ENCODE results near the gene ACOX1.

The ACOX1 gene

DNA sequence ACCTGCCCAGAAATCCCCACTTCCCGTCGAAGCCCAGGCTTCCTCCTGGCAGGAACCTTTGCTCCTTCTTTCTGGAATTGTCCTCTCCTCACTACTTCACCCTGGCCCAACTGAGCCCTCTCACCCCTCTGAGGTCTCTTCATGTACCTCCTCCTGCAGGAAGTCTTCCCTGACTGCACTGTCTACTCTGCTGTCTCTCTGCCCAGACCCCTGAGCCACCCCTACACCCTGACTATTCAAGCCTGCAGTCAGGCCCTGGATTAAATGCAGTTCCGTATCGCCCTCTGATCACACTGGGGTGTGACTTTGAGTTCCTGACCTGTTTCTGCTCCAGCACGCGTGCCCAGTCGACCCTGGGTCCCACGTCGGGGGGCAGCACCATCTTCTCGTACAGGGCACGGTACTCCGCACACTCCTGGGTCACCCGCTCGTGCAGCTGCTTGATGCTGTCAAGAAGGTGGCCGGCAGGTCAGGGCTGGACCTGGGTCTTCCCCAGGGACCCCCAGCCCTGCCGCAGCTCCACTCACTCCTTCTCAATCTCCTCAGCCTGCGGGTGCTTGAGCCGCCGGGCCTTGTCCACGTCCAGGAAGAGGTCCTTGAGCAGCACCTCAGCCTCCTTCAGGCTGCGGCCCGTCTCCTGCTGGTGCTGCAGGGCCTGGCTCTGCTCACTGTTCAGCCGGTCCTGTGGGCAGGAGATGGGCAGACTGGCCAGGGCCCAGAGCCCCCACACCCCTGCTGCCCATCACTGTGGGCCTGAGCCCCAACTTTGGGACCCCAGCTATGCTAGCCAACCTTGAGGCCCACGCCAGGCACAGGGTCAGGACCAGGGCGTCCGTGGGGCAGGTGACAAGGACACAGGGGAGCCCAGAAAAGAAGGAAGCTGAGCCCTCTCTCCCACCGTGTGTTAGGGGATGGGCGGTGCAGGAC, 44.3 kb upstream of the ACOX1 start:
- CTCF ChIA-PET: interaction anchor here (0.6 to 0.9 kb wide), 2 partner anchors 9 to 18 kb away, joined by 3 to 4 read pairs; no protein-coding TSS in a partner anchor
- no peak for DNase-seq (ENCODE audit: low spot score)
- H3K27ac ChIP-seq: no peak overlapping the region
- POLR2A ChIA-PET (ENCODE audit: low non-redundant PET): no interaction called here
- TF ChIP-seq, protein P1, sequence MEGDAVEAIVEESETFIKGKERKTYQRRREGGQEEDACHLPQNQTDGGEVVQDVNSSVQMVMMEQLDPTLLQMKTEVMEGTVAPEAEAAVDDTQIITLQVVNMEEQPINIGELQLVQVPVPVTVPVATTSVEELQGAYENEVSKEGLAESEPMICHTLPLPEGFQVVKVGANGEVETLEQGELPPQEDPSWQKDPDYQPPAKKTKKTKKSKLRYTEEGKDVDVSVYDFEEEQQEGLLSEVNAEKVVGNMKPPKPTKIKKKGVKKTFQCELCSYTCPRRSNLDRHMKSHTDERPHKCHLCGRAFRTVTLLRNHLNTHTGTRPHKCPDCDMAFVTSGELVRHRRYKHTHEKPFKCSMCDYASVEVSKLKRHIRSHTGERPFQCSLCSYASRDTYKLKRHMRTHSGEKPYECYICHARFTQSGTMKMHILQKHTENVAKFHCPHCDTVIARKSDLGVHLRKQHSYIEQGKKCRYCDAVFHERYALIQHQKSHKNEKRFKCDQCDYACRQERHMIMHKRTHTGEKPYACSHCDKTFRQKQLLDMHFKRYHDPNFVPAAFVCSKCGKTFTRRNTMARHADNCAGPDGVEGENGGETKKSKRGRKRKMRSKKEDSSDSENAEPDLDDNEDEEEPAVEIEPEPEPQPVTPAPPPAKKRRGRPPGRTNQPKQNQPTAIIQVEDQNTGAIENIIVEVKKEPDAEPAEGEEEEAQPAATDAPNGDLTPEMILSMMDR (conservative IDR thresholded peaks at IDR 0.05; ENCODE audit: low read depth): no peak

DNA sequence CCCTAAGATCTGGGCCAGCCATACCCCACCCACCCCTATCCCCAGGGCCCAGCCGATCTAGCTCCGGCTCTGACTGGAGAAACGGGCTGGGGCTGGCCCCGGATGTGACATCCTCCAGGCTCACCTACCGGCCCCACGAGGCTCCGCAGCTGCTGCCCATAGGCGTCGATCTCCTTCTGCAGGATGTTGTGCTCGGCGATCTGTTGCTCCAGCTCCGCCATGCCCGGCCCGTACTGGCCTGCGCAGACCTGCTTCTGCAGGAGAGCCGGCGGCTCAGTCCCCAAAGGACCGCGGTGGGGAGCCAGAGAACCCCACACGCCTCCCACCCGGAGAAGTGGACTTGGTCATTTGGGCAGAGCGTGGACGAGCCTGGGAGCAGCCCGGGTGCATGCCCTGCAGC, 43.3 kb upstream of the ACOX1 start:
- no peak for DNase-seq (ENCODE audit: low spot score)
- no peak overlapping the region for H3K27ac ChIP-seq
- CTCF ChIA-PET: no interaction called here
- POLR2A ChIA-PET (ENCODE audit: low non-redundant PET): interaction anchor here (0.6 kb wide), 1 partner anchor 282 kb away, joined by 6 read pairs; no protein-coding TSS in a partner anchor
- TF ChIP-seq, protein P1 (conservative IDR thresholded peaks at IDR 0.05; ENCODE audit: low read depth): no peak

DNA sequence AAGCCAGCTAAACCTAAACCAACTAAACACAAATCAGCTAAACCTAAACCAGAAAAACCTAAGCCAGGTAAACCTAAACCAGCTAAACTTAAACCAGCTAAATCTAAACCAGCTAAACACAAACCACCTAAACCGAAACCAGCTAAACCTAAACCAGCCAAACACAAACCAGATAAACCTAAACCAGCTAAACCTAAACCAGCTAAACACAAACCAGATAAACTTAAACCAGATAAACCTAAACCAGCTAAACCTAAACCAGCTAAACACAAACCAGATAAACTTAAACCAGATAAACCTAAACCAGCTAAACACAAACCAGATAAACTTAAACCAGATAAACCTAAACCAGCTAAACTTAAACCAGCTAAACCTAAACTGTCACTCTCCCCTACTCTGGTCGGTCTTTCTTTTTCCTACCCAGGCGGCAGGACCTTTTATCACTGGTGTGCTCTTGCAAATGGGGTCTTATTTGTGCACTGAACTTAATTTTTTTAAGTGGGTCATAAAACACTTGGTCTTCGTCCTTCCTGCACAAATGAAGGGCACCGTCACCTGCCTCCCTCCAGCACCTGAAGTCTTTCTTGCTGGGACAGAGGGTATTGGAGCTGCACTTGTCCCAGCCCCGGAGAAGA, 41.0 kb upstream of the ACOX1 start:
- CTCF ChIA-PET: interaction anchor here (1.0 to 1.7 kb wide), 2 partner anchors 20 to 260 kb away, joined by 3 to 9 read pairs; partner anchors contain the start of gene CDK3
- TF ChIP-seq, protein P1 (conservative IDR thresholded peaks at IDR 0.05; ENCODE audit: low read depth): no peak
- DNase-seq (ENCODE audit: low spot score): no peak
- POLR2A ChIA-PET (ENCODE audit: low non-redundant PET): no interaction called here
- no peak overlapping the region for H3K27ac ChIP-seq

DNA sequence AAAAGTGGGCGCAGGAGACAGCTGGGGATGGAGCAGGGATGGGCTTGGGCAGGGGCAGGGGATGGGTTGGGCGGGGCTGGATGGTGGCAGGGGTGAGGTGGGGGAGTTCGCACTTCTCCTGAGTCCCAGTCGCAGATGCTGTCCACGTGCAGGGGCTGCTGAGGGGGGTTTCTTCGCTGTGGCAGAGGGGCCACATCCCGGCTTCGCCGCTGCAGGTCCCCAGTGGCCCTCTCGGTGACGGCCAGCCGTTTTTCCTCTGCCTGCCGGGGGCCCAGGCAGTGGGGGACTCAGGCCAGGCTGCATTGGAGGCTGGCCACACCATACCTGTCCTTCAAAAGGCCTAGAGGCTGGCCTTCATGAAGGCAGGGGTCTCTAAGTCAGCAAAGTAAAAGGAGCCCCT, 39.8 kb upstream of the ACOX1 start:
- POLR2A ChIA-PET (ENCODE audit: low non-redundant PET): no interaction called here
- DNase-seq (ENCODE audit: low spot score): no peak
- TF ChIP-seq, protein P1 (conservative IDR thresholded peaks at IDR 0.05; ENCODE audit: low read depth): no peak
- CTCF ChIA-PET: interaction anchor here (1.7 kb wide), 1 partner anchor 261 kb away, joined by 9 read pairs; no protein-coding TSS in a partner anchor
- H3K27ac ChIP-seq: peak overlapping the region; percentile 11; the same call in 1 of the 2 replicates

DNA sequence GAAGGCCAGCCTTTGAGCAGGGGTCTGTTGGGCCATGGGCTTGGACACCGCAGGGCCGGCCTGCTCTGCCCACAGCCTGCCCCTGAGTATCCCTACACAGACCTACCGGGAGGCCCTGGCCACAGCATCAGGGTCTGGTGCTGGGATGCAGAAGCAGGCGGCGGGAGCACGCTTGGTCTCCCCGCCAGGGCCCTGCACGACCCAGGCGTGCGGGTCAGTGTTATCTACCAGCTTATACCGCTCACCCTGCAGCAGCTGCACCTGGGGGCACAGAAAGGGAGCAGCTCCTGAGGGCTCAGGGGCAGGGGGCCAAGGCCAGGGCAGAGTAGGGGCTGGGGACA, 39.3 kb upstream of the ACOX1 start:
- POLR2A ChIA-PET (ENCODE audit: low non-redundant PET): no interaction called here
- TF ChIP-seq, protein P1 (conservative IDR thresholded peaks at IDR 0.05; ENCODE audit: low read depth): no peak
- CTCF ChIA-PET: interaction anchor here (1.0 kb wide), 1 partner anchor 262 kb away, joined by 3 read pairs; no protein-coding TSS in a partner anchor

DNA sequence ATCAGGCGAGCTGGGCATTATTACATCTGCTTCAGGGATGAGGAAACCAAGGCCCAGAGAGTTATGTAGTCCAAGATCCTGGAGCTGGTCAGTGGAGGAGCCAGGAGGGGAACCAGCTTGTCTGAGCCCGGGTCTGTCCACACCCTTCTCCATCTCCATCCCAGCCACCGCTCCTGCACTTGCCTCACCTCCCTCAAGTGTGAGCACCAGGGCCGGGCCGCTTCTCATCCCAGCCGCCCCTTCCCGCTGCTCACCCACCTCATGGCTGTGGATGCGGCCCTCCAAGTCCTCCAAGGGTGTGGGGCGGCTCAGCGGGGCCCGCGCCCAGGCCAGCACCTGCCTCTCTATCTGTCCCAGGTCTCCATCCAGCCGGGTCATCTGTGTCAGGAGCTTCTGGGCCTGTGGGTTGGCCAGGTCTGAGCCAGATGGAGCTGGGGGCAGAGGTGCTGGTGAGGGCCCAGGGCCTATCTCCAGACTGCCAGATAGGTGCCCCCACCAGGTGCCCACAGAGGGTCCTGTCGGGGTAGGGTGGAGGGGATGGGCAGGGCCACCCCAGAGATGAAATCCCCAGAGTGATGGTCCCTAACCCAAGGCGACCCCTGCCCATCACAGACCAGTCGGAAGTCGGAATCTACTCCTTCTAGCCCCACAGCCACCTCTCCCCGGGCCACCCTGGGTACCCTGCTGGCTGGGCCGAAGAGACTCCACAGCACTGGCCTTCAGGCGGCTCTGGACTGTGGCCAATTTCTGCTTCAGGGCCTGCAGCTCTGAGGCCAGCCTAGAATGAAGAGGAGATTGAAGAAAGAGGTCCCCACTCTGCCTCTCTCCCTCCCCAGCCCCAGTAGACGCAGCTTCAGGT, 38.7 kb upstream of the ACOX1 start:
- TF ChIP-seq, protein P1 (conservative IDR thresholded peaks at IDR 0.05; ENCODE audit: low read depth): no peak
- 0 out of 2 replicates have a peak overlapping the region, but pooled peaks have one; percentile 2 for H3K27ac ChIP-seq
- POLR2A ChIA-PET (ENCODE audit: low non-redundant PET): no interaction called here
- CTCF ChIA-PET: interaction anchor here (1.0 kb wide), 1 partner anchor 262 kb away, joined by 3 read pairs; no protein-coding TSS in a partner anchor
- no peak for DNase-seq (ENCODE audit: low spot score)

More for the DNA sequence above, 39.3 kb upstream of the ACOX1 start:
- no peak for DNase-seq (ENCODE audit: low spot score)
- H3K27ac ChIP-seq: no peak overlapping the region

All from RWPE1 (cell line).